Ascending aorta (tissue), 2 donors: ENCODE measurements around the gene LGALSL. TPM values are rescaled to one million over a fixed set of nuclear protein-coding genes. Genes with fewer than 3 reads are reported as not detected.

Experiments used
- DNase-seq, 2 donors: peaks; one replicate each; pipeline ENCODE4 v3.0.0-alpha.2; 2019; ENCODE audit warnings: low spot score in 2 of 2
- H3K27ac ChIP-seq, 2 donors: fragments of 200-600 bp; sonication (generic); one replicate each; pipeline ENCODE4 v1.5.1; 2016 to 2017; ENCODE audit warnings: mild to moderate bottlenecking in 1 of 2
- H3K27me3 ChIP-seq: fragments of 200-600 bp; sonication (generic); one replicate; pipeline ENCODE4 v1.5.1; 2017
- H3K36me3 ChIP-seq, 2 donors: fragments of 200-600 bp; sonication (generic); one replicate each; pipeline ENCODE4 v1.5.1; 2016
- H3K4me1 ChIP-seq, 2 donors: fragments of 200-600 bp; sonication (generic); one replicate each; pipeline ENCODE4 v1.5.1; 2016 to 2017; ENCODE audit warnings: mild to moderate bottlenecking in 1 of 2
- H3K4me3 ChIP-seq, 2 donors: fragments of 200-600 bp; sonication (generic); one replicate each; pipeline ENCODE4 v1.5.1; 2016 to 2017; ENCODE audit warnings: mild to moderate bottlenecking in 1 of 2
- H3K9me3 ChIP-seq, 2 donors: fragments of 200-600 bp; sonication (generic); one replicate each; pipeline ENCODE4 v1.5.1; 2016
- CTCF ChIP-seq, 3 experiments: fragments of 200-600 bp in 2 of 3; fragments of 450-650 bp in 1 of 3; sonication (generic) in 2 of 3; IDR thresholded peaks; one replicate each; pipeline ENCODE4 v1.5.1; 2016 to 2019; ENCODE audit warnings: antibody characterized with exemption in 3 of 3, mild to moderate bottlenecking in 1 of 3, moderate library complexity in 1 of 3
- intact Hi-C: fragments of 100-400 bp; cut with DNase I; formaldehyde crosslinking; loops from one replicate; pipeline ENCODE4 v1.15.1; 2023
- total RNA-seq: library from RNA; depleted of rRNA; stranded (reverse); fragments of >200 nt; gene quantifications from one replicate; pipeline ENCODE4 v1.1.0, GENCODE V29; 2016

Gene LGALSL
- total RNA-seq, 1 donor from 2014 or later, result 35.4 TPM

- Histone ChIP-seq H3K9me3 (no peaks in the 10 kb centered on the region), H3K4me1 (no peaks in the 10 kb centered on the region), H3K27ac (no peak overlapping the region), H3K27me3 (no peaks in the 10 kb centered on the region), H3K4me3 (no peak overlapping the region), H3K36me3 (no peaks in the 10 kb centered on the region)
- intact Hi-C loops, result no loop called here
- no peak for TF ChIP-seq CTCF (IDR thresholded peaks at IDR 0.05)
- no peak for DNase-seq
Observed at GRCh38 chr2:64498438-64498837, 44.5 kb downstream of the LGALSL start.

- H3K36me3 ChIP-seq, result no peaks in the 10 kb centered on the region
- H3K27ac ChIP-seq, result no peak overlapping the region
- no peaks in the 10 kb centered on the region for H3K9me3 ChIP-seq
- intact Hi-C loops, result no loop called here
- H3K4me3 ChIP-seq, result no peak overlapping the region
- no peak for DNase-seq
- no peaks in the 10 kb centered on the region for H3K27me3 ChIP-seq
- H3K4me1 ChIP-seq, result no peaks in the 10 kb centered on the region
- TF ChIP-seq CTCF (IDR thresholded peaks at IDR 0.05), result no peak
Observed at GRCh38 chr2:64500549-64500948, 46.6 kb downstream of the LGALSL start.

GRCh38 chr2:64501946-64502345, 48.0 kb downstream of the LGALSL start:
- H3K4me3 ChIP-seq, result no peak overlapping the region
- DNase-seq, result no peak

GRCh38 chr2:64502860-64503259, 48.9 kb downstream of the LGALSL start:
- no peaks in the 10 kb centered on the region for H3K9me3 ChIP-seq
- no peak for TF ChIP-seq CTCF (IDR thresholded peaks at IDR 0.05)
- no peaks in the 10 kb centered on the region for H3K27me3 ChIP-seq
- H3K27ac ChIP-seq, result no peak overlapping the region
- H3K4me1 ChIP-seq, result no peaks in the 10 kb centered on the region
- no peak for DNase-seq
- H3K36me3 ChIP-seq, result no peaks in the 10 kb centered on the region
- intact Hi-C loops, result no loop called here
- H3K4me3 ChIP-seq, result no peak overlapping the region

More at GRCh38 chr2:64501946-64502345, 48.0 kb downstream of the LGALSL start:
- Histone ChIP-seq H3K27me3 (no peaks in the 10 kb centered on the region), H3K9me3 (no peaks in the 10 kb centered on the region), H3K4me1 (no peaks in the 10 kb centered on the region), H3K27ac (no peak overlapping the region), H3K36me3 (no peaks in the 10 kb centered on the region)
- TF ChIP-seq CTCF (IDR thresholded peaks at IDR 0.05), result no peak
- intact Hi-C loops, result no loop called here

- H3K27me3 ChIP-seq, result no peaks in the 10 kb centered on the region
- no peaks in the 10 kb centered on the region for H3K9me3 ChIP-seq
- no peak overlapping the region for H3K27ac ChIP-seq
- TF ChIP-seq CTCF (IDR thresholded peaks at IDR 0.05), result no peak
- no peak overlapping the region for H3K4me3 ChIP-seq
- H3K4me1 ChIP-seq, result no peaks in the 10 kb centered on the region
- no peaks in the 10 kb centered on the region for H3K36me3 ChIP-seq
- DNase-seq, result no peak
- intact Hi-C loops, result no loop called here
Observed at GRCh38 chr2:64504774-64505720, 51.1 kb downstream of the LGALSL start.
